ENCODE data around the gene LIPC.

The LIPC gene

DNA sequence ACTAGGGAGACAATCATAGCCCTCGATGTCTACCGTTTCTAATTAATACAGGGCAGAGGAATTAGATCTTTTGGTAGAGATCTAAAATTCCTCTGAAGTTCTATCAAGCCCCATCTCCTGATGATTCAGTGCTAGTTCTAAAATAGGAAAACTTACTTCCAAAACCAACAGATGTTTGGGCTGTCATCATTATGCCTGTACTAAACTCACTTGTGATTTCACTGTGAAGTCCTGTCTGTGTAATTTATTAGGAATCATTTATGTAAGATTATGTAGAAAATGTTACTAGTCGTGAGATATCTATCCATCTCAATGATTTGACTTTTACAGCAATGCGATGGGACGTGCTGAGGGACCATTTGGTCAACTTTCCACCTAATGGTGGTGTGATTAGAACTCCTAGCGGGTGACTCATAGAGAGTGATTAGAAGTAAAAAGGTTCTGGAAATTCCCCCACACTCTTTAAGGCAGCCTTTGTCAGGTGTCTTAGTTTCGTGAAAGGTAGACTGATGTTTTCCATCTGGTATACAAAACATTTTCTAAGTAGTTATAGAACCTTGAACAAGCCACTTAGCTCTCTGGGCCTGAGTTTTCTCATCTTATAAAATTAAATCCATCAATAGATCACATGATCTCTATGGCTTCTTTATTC is 34.2 kb downstream of the LIPC start:
- H3K4me1 ChIP-seq (ENCODE audit: low read length): peaks cover 37% of the 10 kb centered on the region
- no peak overlapping the region for H2AFZ ChIP-seq (ENCODE audit: low read length)
- DNase-seq: no peak
- no peaks in the 10 kb centered on the region for H3K9me3 ChIP-seq (replicated peaks; ENCODE audit: insufficient read depth, low read length)
- H3K27me3 ChIP-seq (replicated peaks; ENCODE audit: insufficient read depth, low read length): no peaks in the 10 kb centered on the region
- H3K4me3 ChIP-seq (ENCODE audit: low read length): no peak overlapping the region
- H3K9me2 ChIP-seq (replicated peaks; ENCODE audit: insufficient read depth, low read length): no peaks in the 10 kb centered on the region
- H4K20me1 ChIP-seq (ENCODE audit: insufficient read depth, low read length): no peaks in the 10 kb centered on the region
- H3K27ac ChIP-seq (ENCODE audit: low read length): no peak overlapping the region
- H3K79me2 ChIP-seq (ENCODE audit: low read length): no peaks in the 10 kb centered on the region
- TF ChIP-seq EZH2 (optimal IDR thresholded peaks at IDR 0.05; ENCODE audit: low read depth, low read length) (no peak), EZH2phosphoT487 (IDR thresholded peaks at IDR 0.05; ENCODE audit: low read length) (no peak)
- TF ChIP-seq, protein P1, sequence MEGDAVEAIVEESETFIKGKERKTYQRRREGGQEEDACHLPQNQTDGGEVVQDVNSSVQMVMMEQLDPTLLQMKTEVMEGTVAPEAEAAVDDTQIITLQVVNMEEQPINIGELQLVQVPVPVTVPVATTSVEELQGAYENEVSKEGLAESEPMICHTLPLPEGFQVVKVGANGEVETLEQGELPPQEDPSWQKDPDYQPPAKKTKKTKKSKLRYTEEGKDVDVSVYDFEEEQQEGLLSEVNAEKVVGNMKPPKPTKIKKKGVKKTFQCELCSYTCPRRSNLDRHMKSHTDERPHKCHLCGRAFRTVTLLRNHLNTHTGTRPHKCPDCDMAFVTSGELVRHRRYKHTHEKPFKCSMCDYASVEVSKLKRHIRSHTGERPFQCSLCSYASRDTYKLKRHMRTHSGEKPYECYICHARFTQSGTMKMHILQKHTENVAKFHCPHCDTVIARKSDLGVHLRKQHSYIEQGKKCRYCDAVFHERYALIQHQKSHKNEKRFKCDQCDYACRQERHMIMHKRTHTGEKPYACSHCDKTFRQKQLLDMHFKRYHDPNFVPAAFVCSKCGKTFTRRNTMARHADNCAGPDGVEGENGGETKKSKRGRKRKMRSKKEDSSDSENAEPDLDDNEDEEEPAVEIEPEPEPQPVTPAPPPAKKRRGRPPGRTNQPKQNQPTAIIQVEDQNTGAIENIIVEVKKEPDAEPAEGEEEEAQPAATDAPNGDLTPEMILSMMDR (IDR thresholded peaks at IDR 0.05; ENCODE audit: low read length): no peak
- H3K9ac ChIP-seq (ENCODE audit: low read length): no peak overlapping the region
- H3F3A ChIP-seq (ENCODE audit: insufficient read depth, low read length): peaks cover 17% of the 10 kb centered on the region
- H3K36me3 ChIP-seq (replicated peaks; ENCODE audit: insufficient read depth, low read length): no peaks in the 10 kb centered on the region
- H3K4me2 ChIP-seq (ENCODE audit: low read depth, low read length): no peak overlapping the region

DNA sequence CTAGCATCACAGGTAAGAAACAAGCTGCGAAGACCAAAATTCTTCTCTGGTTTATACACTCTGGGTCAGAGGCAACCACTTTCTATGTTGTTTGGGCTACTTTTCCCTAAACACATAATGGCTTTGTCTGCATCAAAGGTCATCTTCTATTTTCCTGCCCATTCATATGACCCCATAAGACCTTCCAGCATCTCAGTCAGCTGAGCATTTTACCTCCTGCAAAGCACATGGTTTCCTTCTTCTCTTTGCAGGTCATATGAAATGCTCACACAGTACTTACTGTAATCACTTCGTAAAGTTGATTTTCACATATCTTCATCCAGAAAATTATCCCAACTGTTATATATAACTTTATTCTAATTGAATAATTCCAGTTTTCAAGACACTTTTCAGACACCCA is 34.8 kb downstream of the LIPC start:
- Histone ChIP-seq H3K9me3 (replicated peaks; ENCODE audit: insufficient read depth, low read length) (no peaks in the 10 kb centered on the region), H3K9ac (ENCODE audit: low read length) (no peak overlapping the region), H3K79me2 (ENCODE audit: low read length) (no peaks in the 10 kb centered on the region), H3K27me3 (replicated peaks; ENCODE audit: insufficient read depth, low read length) (no peaks in the 10 kb centered on the region), H3K4me1 (ENCODE audit: low read length) (peaks cover 37% of the 10 kb centered on the region), H3K9me2 (replicated peaks; ENCODE audit: insufficient read depth, low read length) (no peaks in the 10 kb centered on the region), H3K27ac (ENCODE audit: low read length) (no peak overlapping the region), H3K4me2 (ENCODE audit: low read depth, low read length) (no peak overlapping the region), H4K20me1 (ENCODE audit: insufficient read depth, low read length) (no peaks in the 10 kb centered on the region), H3F3A (ENCODE audit: insufficient read depth, low read length) (peaks cover 17% of the 10 kb centered on the region), H2AFZ (ENCODE audit: low read length) (no peak overlapping the region), H3K36me3 (replicated peaks; ENCODE audit: insufficient read depth, low read length) (no peaks in the 10 kb centered on the region), H3K4me3 (ENCODE audit: low read length) (no peak overlapping the region)
- TF ChIP-seq EZH2 (optimal IDR thresholded peaks at IDR 0.05; ENCODE audit: low read depth, low read length): no peak
- TF ChIP-seq, protein P1 (IDR thresholded peaks at IDR 0.05; ENCODE audit: low read length): no peak
- TF ChIP-seq EZH2phosphoT487 (IDR thresholded peaks at IDR 0.05; ENCODE audit: low read length): no peak
- no peak for DNase-seq

DNA sequence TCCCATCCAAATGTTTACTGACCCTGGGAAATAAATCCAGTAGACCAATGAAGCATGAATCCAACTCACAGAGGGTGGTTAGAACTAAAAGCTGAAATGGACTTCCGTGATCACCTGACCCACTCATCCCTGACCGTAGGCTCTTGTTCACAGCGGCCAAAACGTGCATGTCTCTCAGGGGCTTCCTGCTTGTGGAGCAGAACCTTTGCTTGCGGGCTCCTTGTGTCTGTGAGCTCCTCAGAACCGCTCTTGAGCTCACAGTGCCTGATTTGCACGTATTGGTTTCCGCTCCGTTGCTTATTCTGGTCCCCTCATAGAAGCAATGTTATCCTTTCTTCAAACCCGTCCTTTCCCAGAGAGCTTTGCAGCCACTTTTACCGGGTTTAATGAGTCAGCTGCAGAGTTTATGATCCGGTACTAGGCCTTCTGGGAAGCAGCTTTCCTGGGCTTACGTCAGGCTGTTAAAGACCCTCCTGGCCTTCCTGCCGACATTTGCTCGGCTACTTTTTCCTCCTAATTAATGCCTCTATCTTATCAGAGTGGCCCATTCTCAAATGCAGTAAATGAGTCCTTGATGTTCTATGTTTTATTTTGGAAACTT is 35.4 kb downstream of the LIPC start:
- DNase-seq: no peak
- Histone ChIP-seq H4K20me1 (ENCODE audit: insufficient read depth, low read length) (no peaks in the 10 kb centered on the region), H3K79me2 (ENCODE audit: low read length) (no peaks in the 10 kb centered on the region), H3K27me3 (replicated peaks; ENCODE audit: insufficient read depth, low read length) (no peaks in the 10 kb centered on the region), H3K4me2 (ENCODE audit: low read depth, low read length) (no peak overlapping the region), H3K9ac (ENCODE audit: low read length) (no peak overlapping the region), H3K9me3 (replicated peaks; ENCODE audit: insufficient read depth, low read length) (no peaks in the 10 kb centered on the region), H3K27ac (ENCODE audit: low read length) (no peak overlapping the region), H2AFZ (ENCODE audit: low read length) (no peak overlapping the region), H3K9me2 (replicated peaks; ENCODE audit: insufficient read depth, low read length) (no peaks in the 10 kb centered on the region), H3K4me1 (ENCODE audit: low read length) (peaks cover 31% of the 10 kb centered on the region), H3K4me3 (ENCODE audit: low read length) (no peak overlapping the region), H3K36me3 (replicated peaks; ENCODE audit: insufficient read depth, low read length) (no peaks in the 10 kb centered on the region), H3F3A (ENCODE audit: insufficient read depth, low read length) (peaks cover 17% of the 10 kb centered on the region)
- TF ChIP-seq, protein P1 (IDR thresholded peaks at IDR 0.05; ENCODE audit: low read length): no peak
